Renal pelvis (tissue), 4 donors: Measurements from ENCODE around the gene MAGI2. TPM values are rescaled to one million over a fixed set of nuclear protein-coding genes. Genes with fewer than 3 reads are reported as not detected.
"Not testable (repeated sequence)": the region's sequence is repeated elsewhere in the genome, so short reads cannot be mapped to it uniquely, and the experiment has no call there.

Source experiments
- DNase-seq: peaks from one replicate; pipeline ENCODE4 v3.0.0-alpha.2; 2013
- polyA plus RNA-seq, 3 donors: library from polyadenylated mRNA; unstranded; fragments of 120-200 nt; gene quantifications; one replicate each; pipeline ENCODE4 v1.2.1, GENCODE V29; 2013; ENCODE audit not compliant: insufficient read length in 3 of 3

Gene MAGI2
- polyA plus RNA-seq, 3 donors = 33.9 to 41.0 (median 34.3) TPM

GRCh38 chr7:78002021-78002420 is 1451.4 kb downstream of the MAGI2 start:
- DNase-seq = no peak

- DNase-seq = not testable (repeated sequence)
Measured at GRCh38 chr7:77999168-77999567, 1454.3 kb downstream of the MAGI2 start.

- DNase-seq = no peak
Measured at GRCh38 chr7:77995717-77996116, 1457.8 kb downstream of the MAGI2 start.

GRCh38 chr7:77993838-77994237 is 1459.6 kb downstream of the MAGI2 start:
- no peak for DNase-seq

DNA sequence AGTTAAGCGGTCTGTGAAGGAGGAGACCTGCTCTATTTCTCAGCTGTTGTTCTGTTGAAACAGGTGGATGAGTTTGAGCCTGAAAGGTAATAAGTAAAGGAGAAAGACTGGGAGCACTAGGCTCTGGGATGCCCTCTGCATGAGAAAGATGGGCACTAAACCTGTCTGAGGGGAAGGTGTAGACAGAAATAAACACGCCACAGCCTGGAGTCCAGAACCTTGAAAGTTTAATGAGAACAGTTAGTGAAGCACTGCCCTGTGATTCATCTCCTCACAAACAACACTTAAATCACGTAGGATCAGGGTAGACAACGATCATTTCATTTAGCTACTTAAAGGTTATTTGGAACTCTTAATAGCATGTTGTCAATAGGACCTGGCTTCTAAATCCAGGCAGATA is 1461.8 kb downstream of the MAGI2 start:
- DNase-seq = no peak

- DNase-seq = no peak
Measured at GRCh38 chr7:77989981-77990566, 1463.4 kb downstream of the MAGI2 start.

DNA sequence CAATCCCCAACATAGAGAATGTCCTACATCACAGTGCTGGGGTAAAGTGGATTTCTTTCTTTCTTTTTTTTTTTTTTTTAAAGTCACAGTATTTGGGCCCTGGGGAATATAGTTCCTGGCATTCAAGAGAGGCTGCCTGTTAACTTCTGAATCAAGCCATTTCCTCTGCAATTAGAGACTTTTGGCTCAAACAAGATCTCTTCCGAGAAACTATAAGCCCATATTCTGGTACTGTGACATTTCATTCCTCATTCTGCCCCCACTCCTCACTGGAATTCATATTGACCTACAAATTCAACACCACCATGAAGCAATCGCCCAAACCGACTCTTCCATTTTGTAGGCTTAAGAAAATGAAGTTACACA is 1467.5 kb downstream of the MAGI2 start:
- DNase-seq = no peak

- no peak for DNase-seq
Measured at GRCh38 chr7:77985232-77985973, 1468.1 kb downstream of the MAGI2 start.

GRCh38 chr7:77983973-77984372 is 1469.5 kb downstream of the MAGI2 start:
- no peak for DNase-seq

- DNase-seq = no peak
Measured at GRCh38 chr7:77982926-77983550, 1470.4 kb downstream of the MAGI2 start.

DNA sequence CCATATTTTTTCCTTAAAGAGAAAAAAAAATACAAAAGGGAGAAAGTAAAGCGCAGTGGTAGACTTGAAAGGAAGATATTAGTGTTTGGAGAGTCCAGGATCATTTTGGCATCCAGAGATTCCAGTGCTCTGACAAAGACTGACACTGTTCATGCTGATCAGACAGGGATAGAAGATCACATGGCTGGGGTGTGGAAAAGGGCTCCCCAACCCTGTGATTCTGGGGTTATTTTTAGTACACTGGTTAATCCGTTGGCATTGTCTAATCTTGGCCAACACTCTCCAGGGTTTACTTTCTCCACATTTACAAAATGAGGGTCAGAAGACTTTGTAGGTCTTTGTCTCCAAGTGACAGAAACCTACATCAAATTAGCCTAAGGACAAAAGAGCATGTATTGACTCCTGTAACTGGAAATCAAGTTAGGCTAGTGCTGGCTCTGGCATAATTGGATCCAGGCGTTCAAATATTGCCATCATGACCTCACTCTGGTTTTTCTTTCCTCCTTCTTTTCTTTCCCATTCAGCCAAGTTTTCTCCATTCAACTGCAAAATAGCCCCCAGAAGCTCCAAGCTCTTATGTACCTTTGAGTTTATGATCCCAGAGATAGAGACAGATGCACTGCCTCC is 1473.3 kb downstream of the MAGI2 start:
- no peak for DNase-seq

- no peak for DNase-seq
Measured at GRCh38 chr7:77979219-77979618, 1474.2 kb downstream of the MAGI2 start.

- DNase-seq = no peak
Measured at GRCh38 chr7:77975672-77976480, 1477.6 kb downstream of the MAGI2 start.

DNA sequence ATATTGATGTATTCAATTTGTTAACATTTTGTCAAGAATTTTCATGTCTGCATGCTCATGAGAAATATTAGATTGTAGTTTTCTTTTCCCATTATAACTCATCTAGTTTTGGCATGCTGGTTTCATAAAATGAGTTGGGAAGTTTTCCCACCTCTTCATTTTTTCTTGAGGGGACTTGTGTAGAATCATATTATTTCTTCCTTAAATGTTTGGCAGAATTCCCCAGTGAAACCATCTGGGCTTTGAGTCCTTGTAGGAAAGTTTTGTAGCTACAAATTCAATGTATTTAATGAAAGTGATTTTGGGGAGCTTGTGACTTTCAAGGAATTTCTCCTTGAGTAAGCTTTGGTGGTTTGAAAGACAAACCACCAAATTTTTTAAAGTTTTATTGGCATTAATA is 1481.7 kb downstream of the MAGI2 start:
- DNase-seq = no peak

GRCh38 chr7:77967429-77967828 is 1486.0 kb downstream of the MAGI2 start:
- no peak for DNase-seq
